HG03521 (cell line): ENCODE measurements around the gene SIX1.
A peak's percentile ranks its signal among the peaks of the same experiment; 100 is the strongest.

Source experiments
- ATAC-seq: cut with Tn5 transposase; IDR thresholded peaks from one replicate; pipeline ENCODE4 v1.9.1; 2021; ENCODE audit warnings: mild to moderate bottlenecking, moderate library complexity; ENCODE audit not compliant: unreplicated experiment

The SIX1 gene

GRCh38 chr14:60643141-60643462 lies 6.2 kb downstream of the SIX1 start:
- ATAC-seq = no peak

- ATAC-seq = no peak
Measured at GRCh38 chr14:60642270-60643140, 6.8 kb downstream of the SIX1 start.

DNA sequence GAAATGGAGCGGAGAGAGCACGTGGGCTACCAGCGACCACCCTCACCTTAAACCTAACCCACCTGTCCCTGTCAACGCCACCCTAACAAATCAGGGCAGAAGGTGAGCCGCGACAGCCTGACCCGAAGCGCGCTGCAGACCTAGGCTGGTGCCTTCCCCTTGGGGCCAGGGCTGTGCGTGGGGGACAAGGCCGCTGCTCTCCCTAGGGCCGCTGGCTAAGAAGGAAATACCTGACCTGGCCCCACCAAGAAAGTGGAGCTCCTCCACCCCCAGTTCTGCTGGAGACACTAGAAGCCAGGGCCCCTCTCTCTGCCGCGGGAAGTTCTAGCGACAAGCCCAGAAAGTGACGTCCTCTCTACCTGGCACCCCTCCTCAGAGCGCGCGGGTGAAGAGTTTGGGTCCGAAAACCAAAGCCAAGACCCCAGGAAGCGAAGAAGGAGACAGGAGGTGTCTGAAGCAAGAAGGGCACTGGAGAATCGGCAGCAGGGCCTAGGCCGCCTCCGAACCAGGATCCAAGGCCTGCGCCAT lies 7.5 kb downstream of the SIX1 start:
- ATAC-seq = no peak

DNA sequence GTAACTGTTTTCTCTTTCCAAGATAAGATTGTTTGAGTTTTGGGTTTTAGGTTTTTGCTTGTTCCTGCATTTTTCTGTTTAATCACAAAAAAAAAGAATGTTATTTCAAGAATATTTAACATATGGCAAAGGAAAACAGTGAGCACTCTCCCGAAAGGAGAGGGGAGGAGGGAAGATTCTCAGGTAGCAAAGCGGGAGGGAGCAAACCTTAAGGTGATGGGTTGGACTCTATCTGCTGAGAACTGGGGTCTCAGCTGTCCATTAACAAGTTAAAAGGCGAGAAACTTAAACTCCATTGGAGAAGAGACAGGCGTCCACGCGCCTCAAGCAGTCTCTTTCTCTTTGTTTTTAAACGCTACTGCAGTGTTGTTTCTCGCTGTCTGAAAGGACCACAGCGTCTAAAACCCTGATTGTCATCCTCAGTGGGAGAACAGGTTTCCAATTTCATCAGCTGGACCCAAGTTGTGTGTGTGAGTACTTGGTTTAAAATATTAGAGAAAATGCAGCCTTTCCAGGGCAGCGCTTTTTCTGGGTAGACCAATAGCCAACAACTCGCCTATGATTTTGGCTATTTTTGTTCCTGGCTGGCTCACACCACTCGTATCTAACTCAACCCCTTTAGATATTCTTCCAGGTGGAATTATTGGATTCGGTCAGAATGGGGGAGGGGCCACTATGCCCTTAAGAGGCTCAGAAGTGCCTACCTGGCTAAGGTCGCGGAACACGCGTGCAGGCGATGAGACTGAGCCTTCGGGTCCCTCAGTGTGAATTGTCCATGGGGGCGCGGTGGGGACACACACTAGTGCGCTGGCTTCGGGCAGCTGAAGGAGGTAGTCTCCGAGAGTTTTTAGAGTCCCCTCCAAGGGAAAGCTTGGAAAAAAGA lies 8.2 kb downstream of the SIX1 start:
- ATAC-seq = no peak

DNA sequence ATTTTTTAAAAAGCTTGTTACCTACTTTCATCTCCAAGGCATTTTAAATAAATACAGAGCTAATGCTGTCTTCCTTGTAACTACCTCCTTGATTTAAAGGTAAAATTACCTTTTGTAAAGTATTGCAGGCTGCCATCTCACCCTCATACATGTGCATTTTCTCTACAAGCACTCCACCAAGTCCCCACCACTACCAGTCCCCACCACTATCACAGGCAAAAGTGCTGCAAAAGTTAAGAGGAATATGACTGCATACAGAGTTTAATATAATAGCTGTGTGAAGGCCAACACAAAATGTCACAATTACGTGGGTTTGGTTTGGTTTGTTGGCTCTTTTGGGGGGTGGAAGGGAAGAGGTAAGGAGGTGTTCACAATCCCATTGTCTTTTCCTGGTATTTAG lies 9.6 kb downstream of the SIX1 start:
- ATAC-seq = no peak

- ATAC-seq = no peak
Measured at GRCh38 chr14:60637479-60638315, 11.6 kb downstream of the SIX1 start.

DNA sequence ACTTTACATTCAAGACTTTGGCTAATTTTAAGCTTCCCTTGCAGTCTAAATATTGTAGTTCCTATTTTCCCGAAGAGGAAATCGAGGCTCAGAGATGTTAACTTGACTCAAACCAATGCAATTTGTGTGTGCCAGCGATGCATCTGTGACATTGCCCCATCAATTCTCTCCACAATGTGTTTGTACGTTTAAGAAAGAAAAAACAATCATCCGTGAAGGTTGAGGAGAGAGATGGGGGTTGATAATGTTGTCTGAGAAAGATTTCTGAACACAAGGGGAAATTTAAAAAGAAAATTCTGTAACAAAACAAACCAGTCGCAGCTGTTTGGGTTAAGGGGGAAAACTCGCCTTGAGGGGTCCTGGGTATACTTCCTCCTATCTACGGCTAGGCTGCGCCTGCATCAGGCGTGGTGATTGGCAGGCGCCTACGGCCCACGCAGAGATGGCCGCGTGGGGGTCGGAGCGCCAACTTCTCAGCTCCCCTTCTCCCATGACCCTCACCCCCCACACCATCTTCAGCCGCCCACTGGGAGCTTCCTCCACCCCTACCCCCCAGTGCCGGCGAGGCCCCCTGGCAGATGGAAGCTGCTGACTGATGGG lies 12.3 kb downstream of the SIX1 start:
- no peak for ATAC-seq

DNA sequence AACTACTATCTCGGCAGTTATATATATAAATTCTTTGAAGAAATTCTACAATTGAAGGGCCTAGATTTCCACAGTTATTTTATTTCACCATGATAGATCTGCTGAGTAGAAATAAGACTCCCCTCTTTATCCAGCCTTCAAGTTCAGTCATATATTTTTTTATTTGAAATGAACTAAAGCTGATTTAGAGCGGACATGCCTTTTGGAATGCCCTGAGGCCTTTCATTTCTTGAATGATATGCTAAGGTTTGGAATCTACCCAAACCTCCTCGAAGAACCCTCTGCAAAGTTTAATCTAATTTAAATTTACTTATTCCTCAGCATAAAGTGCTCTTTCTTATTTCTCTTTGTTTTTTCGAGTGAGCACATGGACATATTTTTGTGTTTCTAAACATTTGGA lies 15.1 kb downstream of the SIX1 start:
- no peak for ATAC-seq

DNA sequence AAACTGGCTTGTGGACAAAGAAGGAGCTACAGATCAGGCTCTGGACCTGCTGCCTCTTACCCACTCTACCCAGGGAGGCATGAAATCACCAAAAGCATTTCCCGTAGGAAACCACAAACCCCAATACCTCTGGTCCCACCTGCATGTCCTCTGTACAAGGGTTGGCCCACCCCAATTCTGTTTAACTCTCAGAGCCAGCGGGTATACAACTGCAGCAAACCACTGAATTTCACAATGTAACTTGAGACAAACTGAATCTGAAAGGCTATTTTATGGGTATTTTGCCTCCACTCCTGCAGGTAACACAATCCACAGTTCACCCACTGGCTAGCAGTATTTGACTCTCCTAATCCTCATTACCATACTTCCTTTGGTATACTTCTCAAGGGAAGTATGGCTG lies 16.5 kb downstream of the SIX1 start:
- no peak for ATAC-seq

DNA sequence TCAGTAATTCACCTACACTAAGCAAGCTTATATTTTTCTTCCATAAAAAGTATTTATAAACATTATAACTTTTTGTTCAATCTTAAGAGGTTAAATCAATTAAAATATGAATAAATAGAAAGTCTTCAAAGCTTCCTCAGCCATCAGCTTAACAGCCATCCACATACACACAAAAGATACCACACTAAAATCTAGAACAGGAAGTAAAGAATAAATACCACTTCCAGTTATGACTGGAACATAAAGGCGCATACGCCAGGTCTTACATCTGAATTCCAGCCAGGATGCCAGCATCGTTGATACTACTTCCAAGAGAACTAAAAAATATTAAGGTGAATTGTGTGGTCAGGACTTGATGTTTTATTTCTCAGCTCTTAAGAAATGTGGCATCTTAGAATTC lies 17.0 kb downstream of the SIX1 start:
- ATAC-seq = peak; percentile 62

DNA sequence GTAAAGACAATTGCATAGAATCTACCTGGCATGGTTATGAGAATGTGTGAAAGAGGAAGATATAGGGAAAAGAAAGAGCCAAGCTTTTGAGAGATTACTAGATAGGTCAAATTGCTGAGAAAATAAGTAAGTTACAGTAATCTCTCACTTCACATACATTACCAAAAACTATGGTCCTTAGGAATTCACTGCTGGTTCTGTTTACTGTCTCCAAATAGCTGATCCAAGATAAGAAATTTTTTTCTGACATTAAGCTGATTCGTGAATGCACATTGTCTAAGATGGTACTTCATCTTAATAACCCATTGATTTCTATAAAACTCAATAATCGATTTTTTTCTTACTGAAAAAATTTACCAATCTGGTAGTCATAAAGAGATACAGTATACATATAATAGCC lies 17.4 kb downstream of the SIX1 start:
- no peak for ATAC-seq

GRCh38 chr14:60630129-60630528 lies 19.1 kb downstream of the SIX1 start:
- ATAC-seq = no peak

DNA sequence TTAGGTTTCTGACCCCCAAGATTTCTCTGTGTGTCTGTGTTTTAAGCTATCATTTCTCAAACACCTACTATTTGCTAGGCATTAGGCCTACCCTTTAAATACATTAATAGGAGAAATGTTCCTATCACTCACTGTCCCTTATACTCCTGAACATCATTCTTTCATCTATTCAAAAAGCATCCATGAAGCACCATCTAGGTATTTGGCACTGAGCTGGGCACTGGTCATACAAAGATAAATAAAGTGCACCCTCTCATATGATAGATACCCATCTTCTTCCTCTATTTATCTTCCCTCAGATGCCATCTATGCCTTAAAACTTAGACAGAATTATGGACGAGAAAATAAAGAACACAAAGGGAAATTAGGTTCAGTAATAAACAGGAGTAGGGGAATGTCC lies 20.4 kb downstream of the SIX1 start:
- no peak for ATAC-seq

- no peak for ATAC-seq
Measured at GRCh38 chr14:60622917-60623257, 26.4 kb downstream of the SIX1 start.

DNA sequence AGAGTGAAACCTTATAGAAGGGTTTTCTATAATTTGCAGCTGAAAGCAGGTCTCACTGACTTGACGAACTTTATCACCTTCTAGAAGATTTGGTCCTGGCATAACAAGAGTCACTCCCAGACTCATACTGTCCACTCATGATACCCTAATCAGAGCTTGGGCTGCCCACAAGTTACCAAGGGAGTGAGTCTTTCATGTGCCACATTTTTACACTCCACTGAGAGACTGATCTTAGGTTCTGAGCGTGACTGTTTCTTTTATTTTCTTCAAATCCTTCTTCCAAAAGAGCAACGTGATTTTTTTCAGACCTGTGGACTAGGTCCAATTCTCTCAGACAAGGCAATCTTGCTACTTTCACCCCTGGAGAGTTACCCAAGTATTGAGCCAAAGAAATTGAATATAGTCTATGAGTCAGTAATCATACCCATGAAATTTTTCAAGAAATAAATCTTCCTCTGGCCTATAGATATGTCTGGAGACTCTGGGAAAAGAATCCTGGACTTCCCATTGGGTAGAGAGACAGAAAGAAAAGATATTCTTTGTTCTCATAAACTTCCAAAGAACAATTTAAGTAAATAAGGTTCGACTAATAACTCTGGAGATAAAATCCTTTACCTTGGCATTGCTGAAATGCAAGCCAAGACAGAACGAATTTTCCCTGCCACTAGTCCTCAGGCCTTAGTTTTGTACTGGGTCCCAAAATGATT lies 26.9 kb downstream of the SIX1 start:
- ATAC-seq = no peak

DNA sequence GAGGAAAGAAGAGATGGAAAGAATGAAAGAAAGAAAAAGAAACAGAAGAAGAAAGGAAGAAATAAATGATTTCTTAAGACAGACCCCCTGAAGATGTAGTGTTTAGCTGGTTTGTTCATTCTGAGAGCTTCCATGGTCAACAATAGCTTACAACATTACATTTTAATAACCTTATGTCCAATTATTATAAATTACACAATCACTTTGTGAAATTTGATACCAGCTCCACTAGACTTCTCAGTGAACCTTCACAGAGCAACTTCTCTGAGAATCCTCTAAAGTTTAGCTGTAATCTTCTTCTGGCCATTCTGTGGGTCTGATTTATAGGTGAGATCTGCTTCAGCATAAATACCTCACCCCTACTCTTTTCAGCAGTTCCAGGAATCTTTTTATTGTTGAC lies 27.9 kb downstream of the SIX1 start:
- no peak for ATAC-seq

DNA sequence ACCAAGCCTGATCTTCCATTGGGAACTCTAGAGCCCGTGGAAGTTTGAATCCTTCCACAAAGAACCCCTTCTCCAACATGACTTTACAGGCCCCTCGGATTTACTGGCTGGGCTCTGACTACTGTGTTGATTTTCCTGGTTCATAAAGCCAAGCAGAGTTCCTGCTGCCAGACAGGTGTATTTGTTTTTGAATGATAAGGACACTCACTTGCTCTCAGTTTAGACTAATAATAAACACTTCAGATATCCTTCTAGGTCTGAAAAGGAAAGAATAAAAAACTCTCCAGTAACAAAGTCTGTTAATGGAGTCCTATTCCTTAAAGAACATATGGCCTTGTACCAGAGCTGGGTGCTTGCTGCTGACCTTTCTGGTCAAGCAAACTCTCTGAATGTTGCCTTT lies 31.0 kb downstream of the SIX1 start:
- no peak for ATAC-seq

GRCh38 chr14:60616461-60616959 lies 32.8 kb downstream of the SIX1 start:
- no peak for ATAC-seq

DNA sequence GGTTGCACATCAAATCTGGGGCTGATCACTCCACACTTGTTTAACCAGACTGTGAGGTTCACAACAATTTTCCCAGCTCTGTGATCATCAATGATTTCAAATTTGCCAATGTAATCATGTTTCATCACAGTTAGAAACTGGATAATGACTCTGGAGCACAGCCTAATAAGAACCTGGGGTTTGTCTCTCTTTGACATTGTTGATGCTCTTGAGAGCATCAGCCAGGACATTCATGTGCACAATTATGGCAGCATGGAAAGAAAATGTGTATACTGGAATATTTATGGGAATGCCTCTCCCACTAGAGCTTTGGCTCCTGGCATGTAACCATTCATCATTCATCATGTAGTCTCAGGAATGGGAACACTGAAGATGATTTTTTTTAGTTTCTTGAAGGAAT lies 47.0 kb downstream of the SIX1 start:
- ATAC-seq = no peak

GRCh38 chr14:60599727-60600126 lies 49.5 kb downstream of the SIX1 start:
- no peak for ATAC-seq
